Nephron (organoid): ENCODE results near the gene THAP12.
A peak's percentile ranks its signal among the peaks of the same experiment; 100 is the strongest.
"Not testable (repeated sequence)": the region's sequence is repeated elsewhere in the genome, so short reads cannot be mapped to it uniquely, and the experiment has no call there.

Experiments used
- H3K27ac Mint-ChIP-seq, 3 experiments: 2 replicates each; pipeline ENCODE4 v1.8.0; 2020; ENCODE audit warnings: mixed read lengths in 3 of 3, mild to moderate bottlenecking in 2 of 3, moderate library complexity in 1 of 3
- H3K27me3 Mint-ChIP-seq: 2 replicates; pipeline ENCODE4 v1.8.0; 2021; ENCODE audit warnings: low read depth, mild to moderate bottlenecking, moderate library complexity, mixed read lengths
- H3K36me3 Mint-ChIP-seq: 2 replicates; pipeline ENCODE4 v1.8.0; 2020; ENCODE audit warnings: low read depth, mixed read lengths
- H3K4me1 Mint-ChIP-seq: 2 replicates; pipeline ENCODE4 v1.8.0; 2020; ENCODE audit warnings: mixed read lengths
- H3K4me3 Mint-ChIP-seq, 3 experiments: 2 replicates each; pipeline ENCODE4 v1.8.0; 2020; ENCODE audit warnings: mild to moderate bottlenecking in 3 of 3, mixed read lengths in 3 of 3, moderate library complexity in 2 of 3
- H3K9me3 Mint-ChIP-seq: 2 replicates; pipeline ENCODE4 v1.8.0; 2020; ENCODE audit warnings: mixed read lengths
- TF ChIP-seq, protein P1 (sequence below), 3 experiments: fragments of 200-600 bp; sonication (generic); IDR thresholded peaks; one replicate each; pipeline ENCODE4 v1.5.0; 2021; ENCODE audit warnings: antibody characterized with exemption in 3 of 3; ENCODE audit not compliant: unreplicated experiment in 3 of 3

The THAP12 gene

DNA sequence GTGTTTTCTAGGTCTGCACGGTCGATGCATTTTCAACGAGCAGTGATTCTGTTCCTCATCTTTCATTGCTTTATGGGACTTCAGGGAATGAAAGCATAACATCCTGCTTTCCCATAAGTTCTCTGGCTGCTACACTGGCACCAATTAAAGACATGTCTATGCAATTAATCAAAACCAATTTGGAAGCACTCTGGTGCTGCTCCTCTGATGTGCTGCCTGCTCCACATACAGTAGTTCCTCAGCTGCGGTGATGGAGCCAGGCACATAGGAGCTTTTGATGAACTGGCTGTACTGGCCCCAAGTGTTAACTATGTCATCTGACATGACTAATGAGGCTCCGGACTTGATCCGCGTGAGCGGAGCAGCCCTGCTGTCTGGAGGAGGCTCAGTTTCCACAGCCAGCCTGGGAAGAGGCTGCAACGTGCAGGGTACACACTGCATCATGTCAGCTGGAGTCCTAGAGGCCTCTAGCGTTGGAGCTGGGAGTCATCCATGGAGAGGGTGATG, 30.0 kb upstream of the THAP12 start:
- H3K4me1 Mint-ChIP-seq = peaks cover 45% of the 10 kb centered on the region
- TF ChIP-seq, protein P1, sequence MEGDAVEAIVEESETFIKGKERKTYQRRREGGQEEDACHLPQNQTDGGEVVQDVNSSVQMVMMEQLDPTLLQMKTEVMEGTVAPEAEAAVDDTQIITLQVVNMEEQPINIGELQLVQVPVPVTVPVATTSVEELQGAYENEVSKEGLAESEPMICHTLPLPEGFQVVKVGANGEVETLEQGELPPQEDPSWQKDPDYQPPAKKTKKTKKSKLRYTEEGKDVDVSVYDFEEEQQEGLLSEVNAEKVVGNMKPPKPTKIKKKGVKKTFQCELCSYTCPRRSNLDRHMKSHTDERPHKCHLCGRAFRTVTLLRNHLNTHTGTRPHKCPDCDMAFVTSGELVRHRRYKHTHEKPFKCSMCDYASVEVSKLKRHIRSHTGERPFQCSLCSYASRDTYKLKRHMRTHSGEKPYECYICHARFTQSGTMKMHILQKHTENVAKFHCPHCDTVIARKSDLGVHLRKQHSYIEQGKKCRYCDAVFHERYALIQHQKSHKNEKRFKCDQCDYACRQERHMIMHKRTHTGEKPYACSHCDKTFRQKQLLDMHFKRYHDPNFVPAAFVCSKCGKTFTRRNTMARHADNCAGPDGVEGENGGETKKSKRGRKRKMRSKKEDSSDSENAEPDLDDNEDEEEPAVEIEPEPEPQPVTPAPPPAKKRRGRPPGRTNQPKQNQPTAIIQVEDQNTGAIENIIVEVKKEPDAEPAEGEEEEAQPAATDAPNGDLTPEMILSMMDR (IDR thresholded peaks at IDR 0.05; ENCODE audit: unreplicated experiment in 3 of 3) = no peak
- H3K9me3 Mint-ChIP-seq = no peaks in the 10 kb centered on the region
- H3K27me3 Mint-ChIP-seq = peaks cover 16% of the 10 kb centered on the region
- no peaks in the 10 kb centered on the region for H3K36me3 Mint-ChIP-seq
- H3K27ac Mint-ChIP-seq = peak overlapping the region; percentile 58 to 83 (median 58)
- H3K4me3 Mint-ChIP-seq = peak overlapping the region; percentile 23 to 31 (median 28)

DNA sequence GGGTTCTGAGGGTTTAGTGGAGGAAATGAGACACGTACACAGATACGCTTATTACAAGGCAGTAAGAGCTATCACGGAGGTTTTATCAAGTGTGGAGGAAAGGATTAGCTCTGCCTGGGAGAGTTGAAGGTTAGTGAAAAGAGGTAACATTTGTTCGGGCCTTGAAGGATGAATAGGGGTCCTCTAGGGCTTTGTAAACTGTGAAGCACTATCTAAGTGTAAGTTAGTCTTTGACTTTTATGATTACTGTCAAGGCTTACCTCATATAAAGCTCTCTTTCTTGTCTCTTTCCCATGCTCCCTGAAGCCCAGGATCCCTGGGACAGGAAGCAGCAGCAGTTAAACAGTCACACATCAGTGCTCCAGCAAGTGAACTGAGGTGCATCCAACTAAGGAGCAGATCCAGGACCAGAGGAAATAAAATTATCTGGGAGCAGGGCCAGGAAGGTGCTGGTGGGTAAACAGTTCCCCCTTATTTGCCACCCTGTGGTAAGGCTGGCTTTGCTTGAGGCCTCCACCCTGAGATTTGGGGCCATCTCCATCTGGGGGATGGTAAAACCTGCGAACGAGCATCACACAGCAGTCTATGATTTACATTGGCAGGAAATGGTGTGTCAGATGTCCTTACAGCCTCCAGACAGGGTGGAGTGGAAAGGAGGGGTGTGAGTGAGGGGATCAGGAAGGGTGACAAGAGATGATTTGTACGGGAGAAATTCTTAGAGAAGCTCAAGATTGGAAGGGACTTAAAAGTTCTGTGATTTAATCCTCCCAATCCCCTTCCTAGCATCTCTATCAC, 27.4 kb upstream of the THAP12 start:
- no peaks in the 10 kb centered on the region for H3K9me3 Mint-ChIP-seq
- H3K4me3 Mint-ChIP-seq = peak overlapping the region in 1 of 3 experiments; percentile 6
- peaks cover 5% of the 10 kb centered on the region for H3K36me3 Mint-ChIP-seq
- peak overlapping the region; percentile 34 to 82 (median 62) for H3K27ac Mint-ChIP-seq
- TF ChIP-seq, protein P1 (IDR thresholded peaks at IDR 0.05; ENCODE audit: unreplicated experiment in 3 of 3) = no peak
- H3K27me3 Mint-ChIP-seq = peaks cover 16% of the 10 kb centered on the region
- peaks cover 45% of the 10 kb centered on the region for H3K4me1 Mint-ChIP-seq

DNA sequence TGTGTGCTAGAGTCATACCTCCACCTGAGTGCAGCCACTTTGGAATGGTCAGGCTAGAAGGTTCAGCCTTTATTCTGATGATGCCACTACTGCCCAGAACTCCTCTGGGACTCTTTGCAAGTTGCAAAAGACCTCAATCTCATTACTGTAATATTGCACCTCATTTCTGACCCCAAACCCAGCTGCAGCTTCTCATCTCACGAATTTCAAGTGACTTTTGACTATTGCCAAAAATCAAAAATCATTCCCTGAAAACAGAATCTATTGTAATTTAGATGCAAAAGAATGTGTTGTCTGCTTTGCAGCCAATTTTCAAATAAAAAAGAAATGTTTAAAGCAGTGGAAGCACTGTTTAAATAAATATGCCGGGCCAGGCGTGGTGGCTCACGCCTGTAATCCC, 25.4 kb upstream of the THAP12 start:
- Mint-ChIP-seq H3K27ac (no peak overlapping the region), H3K9me3 (no peaks in the 10 kb centered on the region), H3K27me3 (peaks cover 11% of the 10 kb centered on the region), H3K4me3 (no peak overlapping the region), H3K36me3 (peaks cover 5% of the 10 kb centered on the region), H3K4me1 (peaks cover 32% of the 10 kb centered on the region)
- TF ChIP-seq, protein P1 (IDR thresholded peaks at IDR 0.05; ENCODE audit: unreplicated experiment in 3 of 3) = no peak

DNA sequence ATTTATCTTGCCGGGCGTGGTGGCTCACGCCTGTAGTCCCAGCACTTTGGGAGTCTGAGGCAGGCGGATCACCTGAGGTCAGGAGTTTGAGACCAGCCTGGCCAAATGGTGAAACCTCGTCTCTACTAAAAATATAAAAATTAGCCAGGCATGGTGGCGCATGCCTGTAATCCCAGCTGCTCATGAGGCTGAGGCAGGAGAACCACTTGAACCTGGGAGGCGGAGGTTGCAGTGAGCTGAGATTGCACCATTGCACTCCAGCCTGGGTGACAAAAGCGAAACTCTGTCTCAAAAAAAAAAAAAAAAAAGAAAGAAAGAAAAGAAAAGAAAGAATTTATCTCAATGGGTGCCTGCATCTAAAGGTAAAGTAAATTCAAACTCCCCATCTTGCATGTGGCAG, 20.6 kb upstream of the THAP12 start:
- H3K9me3 Mint-ChIP-seq, H3K4me3 Mint-ChIP-seq, H3K27me3 Mint-ChIP-seq, H3K4me1 Mint-ChIP-seq, H3K27ac Mint-ChIP-seq: not testable (repeated sequence)
- peaks cover 21% of the 10 kb centered on the region for H3K36me3 Mint-ChIP-seq

DNA sequence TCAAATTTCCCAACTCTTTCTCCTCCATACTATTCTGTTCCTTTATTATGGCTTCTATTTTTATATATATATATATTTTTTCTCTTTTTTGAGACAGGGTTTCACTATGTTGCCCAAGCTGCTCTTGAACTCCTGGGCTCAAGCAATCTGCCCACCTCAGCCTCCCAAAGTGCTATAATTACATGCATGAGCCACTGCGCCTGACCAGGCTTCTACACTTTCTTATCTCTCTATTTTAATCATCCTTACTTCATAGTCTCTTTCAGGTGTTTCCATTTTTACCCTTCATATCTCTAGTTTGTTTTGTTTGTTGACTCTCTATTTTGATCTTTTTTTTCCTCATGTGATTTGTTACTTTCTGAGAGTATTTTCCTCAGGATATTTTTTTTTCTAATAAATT, 20.0 kb upstream of the THAP12 start:
- H3K36me3 Mint-ChIP-seq = peaks cover 21% of the 10 kb centered on the region
- H3K27me3 Mint-ChIP-seq = no peaks in the 10 kb centered on the region
- no peaks in the 10 kb centered on the region for H3K9me3 Mint-ChIP-seq
- TF ChIP-seq, protein P1 (IDR thresholded peaks at IDR 0.05; ENCODE audit: unreplicated experiment in 3 of 3) = no peak
- no peak overlapping the region for H3K4me3 Mint-ChIP-seq
- H3K4me1 Mint-ChIP-seq = peaks cover 4% of the 10 kb centered on the region
- peak overlapping the region in 1 of 3 experiments; percentile 18 for H3K27ac Mint-ChIP-seq

DNA sequence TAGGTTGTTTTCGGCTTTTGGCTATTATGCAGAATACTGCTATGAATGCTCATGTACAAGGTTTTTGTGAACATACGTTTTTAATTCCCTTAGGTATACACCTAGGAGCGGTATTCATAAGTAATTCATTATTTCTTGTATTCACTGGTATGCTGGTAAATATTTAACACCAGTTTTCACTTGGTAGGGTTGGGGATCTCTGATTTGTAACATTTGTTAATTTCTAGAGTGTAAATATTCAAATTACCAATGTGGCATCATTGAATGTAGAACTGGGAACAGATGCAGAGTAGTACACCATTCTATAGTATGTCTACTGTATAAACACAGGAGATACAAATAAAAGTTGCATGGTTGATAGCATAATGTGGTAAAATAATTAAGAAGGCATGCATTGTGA, 16.5 kb upstream of the THAP12 start:
- no peak overlapping the region for H3K27ac Mint-ChIP-seq
- peaks cover 10% of the 10 kb centered on the region for H3K4me1 Mint-ChIP-seq
- peaks cover 4% of the 10 kb centered on the region for H3K27me3 Mint-ChIP-seq
- peaks cover 16% of the 10 kb centered on the region for H3K36me3 Mint-ChIP-seq
- TF ChIP-seq, protein P1 (IDR thresholded peaks at IDR 0.05; ENCODE audit: unreplicated experiment in 3 of 3) = no peak
- H3K9me3 Mint-ChIP-seq = no peaks in the 10 kb centered on the region
- H3K4me3 Mint-ChIP-seq = no peak overlapping the region
